Measurements from ENCODE around the gene TNS3.

DNA sequence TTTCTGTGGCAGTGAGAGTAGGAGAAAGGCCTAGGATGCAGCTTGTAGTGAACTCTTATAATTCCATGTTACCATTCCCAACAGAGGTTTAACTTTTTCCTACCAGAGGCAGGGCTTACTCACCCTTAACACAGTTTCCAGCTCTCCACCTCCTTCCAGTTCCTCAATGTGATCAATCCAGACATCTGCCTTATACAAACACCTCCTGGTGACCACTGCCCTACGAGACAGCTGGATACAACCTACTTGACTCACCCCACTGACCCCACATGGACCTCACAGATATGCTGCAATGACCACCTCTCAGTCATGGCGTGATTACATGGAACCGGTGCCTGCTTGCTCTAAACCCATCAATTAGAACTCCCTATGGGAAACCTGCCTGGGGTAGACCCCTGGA is 326.5 kb downstream of the TNS3 start:
- no peak for TF ChIP-seq YY1 (IDR thresholded peaks at IDR 0.05; ENCODE audit: low read depth)
- TF ChIP-seq, protein P1, sequence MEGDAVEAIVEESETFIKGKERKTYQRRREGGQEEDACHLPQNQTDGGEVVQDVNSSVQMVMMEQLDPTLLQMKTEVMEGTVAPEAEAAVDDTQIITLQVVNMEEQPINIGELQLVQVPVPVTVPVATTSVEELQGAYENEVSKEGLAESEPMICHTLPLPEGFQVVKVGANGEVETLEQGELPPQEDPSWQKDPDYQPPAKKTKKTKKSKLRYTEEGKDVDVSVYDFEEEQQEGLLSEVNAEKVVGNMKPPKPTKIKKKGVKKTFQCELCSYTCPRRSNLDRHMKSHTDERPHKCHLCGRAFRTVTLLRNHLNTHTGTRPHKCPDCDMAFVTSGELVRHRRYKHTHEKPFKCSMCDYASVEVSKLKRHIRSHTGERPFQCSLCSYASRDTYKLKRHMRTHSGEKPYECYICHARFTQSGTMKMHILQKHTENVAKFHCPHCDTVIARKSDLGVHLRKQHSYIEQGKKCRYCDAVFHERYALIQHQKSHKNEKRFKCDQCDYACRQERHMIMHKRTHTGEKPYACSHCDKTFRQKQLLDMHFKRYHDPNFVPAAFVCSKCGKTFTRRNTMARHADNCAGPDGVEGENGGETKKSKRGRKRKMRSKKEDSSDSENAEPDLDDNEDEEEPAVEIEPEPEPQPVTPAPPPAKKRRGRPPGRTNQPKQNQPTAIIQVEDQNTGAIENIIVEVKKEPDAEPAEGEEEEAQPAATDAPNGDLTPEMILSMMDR (IDR thresholded peaks at IDR 0.05): no peak
- no peak for TF ChIP-seq EP300 (IDR thresholded peaks at IDR 0.05; ENCODE audit: borderline replicate concordance in 1 of 2, low read depth in 1 of 2, low read length in 1 of 2)
- no peak for TF ChIP-seq EZH2phosphoT487 (IDR thresholded peaks at IDR 0.05; ENCODE audit: borderline replicate concordance, low read depth)
- no peak for TF ChIP-seq RAD21 (IDR thresholded peaks at IDR 0.05; ENCODE audit: low read length)
- TF ChIP-seq CHD2 (IDR thresholded peaks at IDR 0.05; ENCODE audit: low read length, partially characterized antibody): no peak
- no peak for TF ChIP-seq TAF1 (IDR thresholded peaks at IDR 0.05; ENCODE audit: borderline replicate concordance, low read depth, low read length)
- TF ChIP-seq SIN3A (IDR thresholded peaks at IDR 0.05; ENCODE audit: borderline replicate concordance, low read depth, low read length): no peak
- TF ChIP-seq, protein P2, sequence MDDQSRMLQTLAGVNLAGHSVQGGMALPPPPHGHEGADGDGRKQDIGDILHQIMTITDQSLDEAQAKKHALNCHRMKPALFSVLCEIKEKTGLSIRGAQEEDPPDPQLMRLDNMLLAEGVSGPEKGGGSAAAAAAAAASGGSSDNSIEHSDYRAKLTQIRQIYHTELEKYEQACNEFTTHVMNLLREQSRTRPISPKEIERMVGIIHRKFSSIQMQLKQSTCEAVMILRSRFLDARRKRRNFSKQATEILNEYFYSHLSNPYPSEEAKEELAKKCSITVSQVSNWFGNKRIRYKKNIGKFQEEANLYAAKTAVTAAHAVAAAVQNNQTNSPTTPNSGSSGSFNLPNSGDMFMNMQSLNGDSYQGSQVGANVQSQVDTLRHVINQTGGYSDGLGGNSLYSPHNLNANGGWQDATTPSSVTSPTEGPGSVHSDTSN (IDR thresholded peaks at IDR 0.05): no peak
- TF ChIP-seq GABPA (IDR thresholded peaks at IDR 0.05; ENCODE audit: low read depth): no peak
- TF ChIP-seq, protein P3, sequence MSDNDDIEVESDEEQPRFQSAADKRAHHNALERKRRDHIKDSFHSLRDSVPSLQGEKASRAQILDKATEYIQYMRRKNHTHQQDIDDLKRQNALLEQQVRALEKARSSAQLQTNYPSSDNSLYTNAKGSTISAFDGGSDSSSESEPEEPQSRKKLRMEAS (IDR thresholded peaks at IDR 0.05; ENCODE audit: low read depth): no peak

Measured in SK-N-SH (cell line).